ENCODE measurements around the gene ELF1. TPM values are rescaled to one million over a fixed set of nuclear protein-coding genes. Genes with fewer than 3 reads are reported as not detected.

ELF1 gene
- total and polyA plus RNA-seq, 2 of the 4 experiments (the other 2 are of a cell fraction) = 25.4 to 27.6 TPM

GRCh38 chr13:41013835-41014234, 5.3 kb downstream of the ELF1 start:
- dilution Hi-C loops (cut with HindIII; ENCODE audit: low sequenced_read_pairs, unreplicated experiment) = no loop called here
- Histone ChIP-seq H3K79me1 (ENCODE audit: low read depth in 1 of 2, low read length in 2 of 2) (peaks cover 28 to 43% of the 10 kb centered on the region in 2 experiments), H3K9ac (ENCODE audit: low read depth, low read length) (no peak overlapping the region), H3K4ac (ENCODE audit: low read depth, low read length) (no peak overlapping the region), H3K9me3 (ENCODE audit: control insufficient read depth, insufficient read depth, low read length) (no peaks in the 10 kb centered on the region), H2AK5ac (ENCODE audit: low read depth, low read length) (no peak overlapping the region), H3K56ac (ENCODE audit: extremely low read depth, insufficient read depth, low read length) (no peak overlapping the region), H3K27me3 (ENCODE audit: control insufficient read depth, insufficient read depth, low read length) (no peaks in the 10 kb centered on the region), H2BK120ac (ENCODE audit: low read depth, low read length) (no peak overlapping the region), H2BK15ac (ENCODE audit: low read depth, low read length) (no peak overlapping the region), H3K36me3 (ENCODE audit: control insufficient read depth, insufficient read depth, low read length) (0 out of 2 replicates have a peak, but pooled peaks cover 3% of the 10 kb centered on the region), H3K4me3 (ENCODE audit: insufficient read depth, low read depth, low read length) (no peak overlapping the region), H3K4me1 (ENCODE audit: control insufficient read depth, insufficient read depth, low read length) (no peaks in the 10 kb centered on the region; the same call in 1 of the 2 replicates), H4K5ac (ENCODE audit: low read depth, low read length) (no peak overlapping the region), H2AK9ac (replicated peaks; ENCODE audit: low read depth, low read length, poor library complexity) (no peak overlapping the region), H3K9me1 (ENCODE audit: insufficient read depth, low read length) (no peaks in the 10 kb centered on the region), H3K14ac (replicated peaks; ENCODE audit: low read depth, low read length) (no peak overlapping the region), H3K18ac (ENCODE audit: low read depth, low read length) (no peak overlapping the region), H2BK5ac (ENCODE audit: low read depth, low read length, poor library complexity, severe bottlenecking) (no peak overlapping the region), H2BK20ac (ENCODE audit: low read depth, low read length) (no peak overlapping the region), H3K4me2 (ENCODE audit: low read depth, low read length) (no peak overlapping the region), H4K8ac (ENCODE audit: low read depth in 2 of 2, low read length in 2 of 2) (no peak overlapping the region), H4K91ac (ENCODE audit: insufficient read depth, low read depth, low read length) (no peak overlapping the region), H2AFZ (replicated peaks; ENCODE audit: low read length, poor library complexity) (no peak overlapping the region), H3K23ac (ENCODE audit: low read depth, low read length) (no peak overlapping the region), H4K20me1 (ENCODE audit: insufficient read depth, low read length) (peaks cover 16% of the 10 kb centered on the region), H3K27ac (ENCODE audit: insufficient read depth, low read length) (no peak overlapping the region)
- POLR2A ChIA-PET (ENCODE audit: unreplicated experiment) = no interaction called here
- CTCF ChIA-PET = interaction anchor here (0.8 kb wide), 1 partner anchor 11 kb away, joined by 3 read pairs; no protein-coding TSS in a partner anchor
- intact Hi-C loops (cut with micrococcal nuclease) = no loop called here
- WGBS, 2 experiments (ENCODE audit: extremely low coverage in 2 of 2, insufficient read length in 1 of 2) = no CpG with 5 or more reads among the region's 2 CpGs
- ATAC-seq (ENCODE audit: low read depth) = no peak
- in situ Hi-C loops (cut with MboI; ENCODE audit: low sequenced_read_pairs) = no loop called here
- TF ChIP-seq MAFK (IDR thresholded peaks at IDR 0.05; ENCODE audit: low read depth, low read length) = no peak
- TF ChIP-seq, protein P1, sequence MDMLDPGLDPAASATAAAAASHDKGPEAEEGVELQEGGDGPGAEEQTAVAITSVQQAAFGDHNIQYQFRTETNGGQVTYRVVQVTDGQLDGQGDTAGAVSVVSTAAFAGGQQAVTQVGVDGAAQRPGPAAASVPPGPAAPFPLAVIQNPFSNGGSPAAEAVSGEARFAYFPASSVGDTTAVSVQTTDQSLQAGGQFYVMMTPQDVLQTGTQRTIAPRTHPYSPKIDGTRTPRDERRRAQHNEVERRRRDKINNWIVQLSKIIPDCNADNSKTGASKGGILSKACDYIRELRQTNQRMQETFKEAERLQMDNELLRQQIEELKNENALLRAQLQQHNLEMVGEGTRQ (IDR thresholded peaks at IDR 0.05; ENCODE audit: low read depth, low read length) = no peak
- no peak for TF ChIP-seq FOS (IDR thresholded peaks at IDR 0.05; ENCODE audit: low read depth, low read length)
- no peak for TF ChIP-seq POLR2A (IDR thresholded peaks at IDR 0.05; ENCODE audit: low read depth, low read length)
- TF ChIP-seq CEBPB (IDR thresholded peaks at IDR 0.05; ENCODE audit: low read depth, low read length) = no peak
- TF ChIP-seq ELK1 (IDR thresholded peaks at IDR 0.05; ENCODE audit: borderline replicate concordance, low read depth, low read length) = no peak
- TF ChIP-seq MAZ (IDR thresholded peaks at IDR 0.05; ENCODE audit: borderline replicate concordance, low read depth, low read length) = no peak
- no peak for TF ChIP-seq RCOR1 (IDR thresholded peaks at IDR 0.05; ENCODE audit: insufficient replicate concordance, low read length)
- no peak for DNase-seq
- no TSS peak for BruUV-seq (replicated peaks)
